HG03060 (cell line): ENCODE data around the gene CSTPP1.
"Not testable (repeated sequence)": the region's sequence is repeated elsewhere in the genome, so short reads cannot be mapped to it uniquely, and the experiment has no call there.

ENCODE experiments used
- ATAC-seq: cut with Tn5 transposase; IDR thresholded peaks from one replicate; pipeline ENCODE4 v1.9.1; 2021; ENCODE audit warnings: low read depth, moderate number of reproducible peaks; ENCODE audit not compliant: unreplicated experiment

CSTPP1 gene

GRCh38 chr11:46984987-46985386, 48.4 kb downstream of the CSTPP1 start:
- no peak for ATAC-seq

- no peak for ATAC-seq
Observed at GRCh38 chr11:46987183-46987582, 50.6 kb downstream of the CSTPP1 start.

DNA sequence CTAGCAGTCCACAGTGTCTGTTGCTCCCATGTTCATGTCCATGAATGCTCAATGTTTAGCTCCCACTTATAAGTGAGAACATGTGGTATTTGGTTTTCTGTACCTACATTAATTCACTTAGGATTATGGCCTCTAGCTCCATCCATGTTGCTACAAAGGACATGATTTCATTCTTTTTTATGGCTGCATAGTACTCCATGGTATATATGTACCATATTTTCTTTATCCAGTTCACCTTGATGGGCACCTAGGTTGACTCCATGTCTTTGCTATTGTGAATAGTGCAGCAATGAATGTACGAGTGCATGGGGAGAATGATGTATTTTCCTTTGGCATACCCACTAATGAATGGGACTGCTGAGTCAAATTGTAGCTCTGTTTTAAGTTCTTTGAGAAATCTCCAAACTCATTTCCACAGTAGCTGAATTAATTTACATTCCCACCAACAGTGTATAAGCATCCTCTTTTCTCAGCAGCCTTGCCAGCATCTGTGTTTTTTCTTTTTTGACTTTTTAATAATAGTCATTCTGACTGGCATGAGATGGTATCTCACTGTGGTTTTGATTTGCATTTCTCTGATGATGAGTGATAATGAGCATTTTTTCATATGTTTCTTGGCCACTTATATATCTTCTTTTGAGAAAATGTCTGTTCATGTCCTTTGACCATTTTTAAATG, 53.4 kb downstream of the CSTPP1 start:
- not testable (repeated sequence) for ATAC-seq

DNA sequence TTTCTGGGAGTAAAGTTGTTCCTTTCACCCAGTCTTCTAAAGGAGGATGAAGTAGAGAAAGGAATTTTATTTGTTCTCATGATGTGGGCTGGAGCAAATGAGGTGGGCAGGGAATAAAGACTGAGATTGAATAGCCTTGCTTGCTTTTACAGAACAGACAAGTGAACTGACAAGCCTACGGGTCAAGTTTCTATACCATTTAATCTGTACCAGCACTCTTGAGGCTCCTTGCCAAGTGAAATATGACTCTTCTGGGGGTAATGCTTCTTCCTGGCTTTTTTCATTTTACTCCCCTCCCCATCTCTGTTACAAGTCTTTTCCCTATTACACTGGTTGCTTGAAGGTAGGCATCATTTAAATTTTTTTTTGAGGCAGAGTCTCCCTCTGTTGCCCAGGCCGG, 54.8 kb downstream of the CSTPP1 start:
- no peak for ATAC-seq

- not testable (repeated sequence) for ATAC-seq
Observed at GRCh38 chr11:46992386-46992785, 55.8 kb downstream of the CSTPP1 start.

GRCh38 chr11:46997796-46998195, 61.2 kb downstream of the CSTPP1 start:
- not testable (repeated sequence) for ATAC-seq

DNA sequence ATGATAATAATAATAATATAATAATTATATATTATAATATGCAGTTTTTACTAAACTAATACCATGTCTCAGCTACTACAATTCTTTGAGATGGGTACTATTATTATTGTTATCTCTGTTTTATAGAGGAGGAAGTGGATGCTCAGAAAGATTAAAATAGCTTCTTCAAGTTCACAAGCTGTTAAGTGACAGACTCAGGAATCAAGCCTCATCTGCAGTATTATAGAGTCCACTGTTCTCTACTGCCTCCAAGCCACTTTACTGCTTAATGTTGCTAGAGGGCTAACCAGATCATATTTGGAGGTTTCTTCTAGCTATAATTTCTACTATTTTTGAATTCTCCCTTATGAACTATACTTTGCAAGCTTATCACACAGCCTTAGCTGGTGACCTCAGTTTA, 62.7 kb downstream of the CSTPP1 start:
- no peak for ATAC-seq

- no peak for ATAC-seq
Observed at GRCh38 chr11:47000033-47000432, 63.5 kb downstream of the CSTPP1 start.

DNA sequence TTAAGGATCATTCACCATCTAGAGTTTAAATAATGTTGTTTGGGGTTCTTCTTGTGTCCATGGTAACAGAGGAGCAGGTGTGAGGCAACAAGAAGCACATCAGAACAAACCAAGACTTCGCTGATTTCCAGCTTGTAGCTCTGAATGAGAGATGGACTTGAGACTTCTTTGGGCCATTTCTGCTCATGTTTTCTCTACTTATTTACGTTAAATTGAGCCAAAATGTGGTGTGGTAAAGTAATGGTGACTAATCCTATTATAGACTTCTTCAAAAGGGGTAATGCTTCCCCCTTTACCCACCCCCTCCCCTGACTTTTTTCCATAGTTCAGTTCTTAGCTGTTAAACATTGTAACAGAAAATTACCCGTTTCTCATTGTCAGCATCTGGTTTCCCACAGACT, 65.2 kb downstream of the CSTPP1 start:
- ATAC-seq: no peak

DNA sequence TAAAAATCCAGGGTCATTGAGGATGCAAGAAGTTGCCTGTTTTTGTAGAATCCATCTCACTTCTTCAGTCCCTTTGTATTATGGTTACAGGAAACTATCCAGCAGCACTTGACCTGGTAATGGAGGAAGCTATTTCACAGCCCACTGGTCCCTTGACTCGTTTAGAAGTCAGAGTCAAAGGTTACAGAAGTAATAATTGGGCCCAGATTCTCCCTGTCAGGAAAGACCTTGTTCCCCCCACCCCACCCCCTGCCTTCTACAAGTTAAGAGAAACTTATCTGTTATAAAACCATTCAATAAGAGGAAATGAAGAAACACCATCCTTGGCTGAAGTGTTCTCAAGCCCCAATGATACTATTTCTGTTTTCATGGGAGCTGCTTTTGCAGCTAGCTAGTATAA, 65.8 kb downstream of the CSTPP1 start:
- ATAC-seq: no peak

DNA sequence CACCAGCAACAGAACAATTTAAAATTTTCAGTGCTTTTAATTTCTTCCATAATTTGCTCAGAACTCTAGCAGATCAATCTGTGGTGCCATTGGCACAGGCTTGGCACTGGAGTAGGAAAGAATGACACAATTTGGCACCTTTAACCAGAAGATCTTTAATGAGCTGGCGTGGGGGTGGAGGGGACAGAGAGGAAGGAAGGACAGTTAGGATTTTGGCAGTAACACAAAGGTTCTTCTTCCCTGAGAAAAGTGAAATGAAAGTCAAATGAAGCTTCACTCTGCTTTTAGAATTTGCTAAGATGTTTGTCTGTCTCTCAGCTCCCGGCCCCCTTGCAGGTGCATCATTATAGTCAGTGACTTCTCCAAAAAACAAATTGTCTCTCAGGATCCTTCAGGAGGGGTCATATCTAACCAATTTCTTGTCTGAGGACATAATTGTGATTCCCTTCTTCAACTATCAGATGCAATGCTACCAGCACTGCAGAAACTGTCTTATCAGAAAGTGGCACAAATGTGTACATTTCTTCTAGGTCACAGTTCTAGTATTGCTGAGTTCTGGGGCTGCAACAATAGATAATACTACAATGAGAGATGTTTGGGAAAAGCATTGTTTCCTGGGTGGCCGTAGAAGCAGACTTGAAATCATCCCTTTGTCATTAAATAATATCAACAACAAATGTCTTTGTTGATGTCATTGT, 66.8 kb downstream of the CSTPP1 start:
- no peak for ATAC-seq

GRCh38 chr11:47004595-47005033, 68.1 kb downstream of the CSTPP1 start:
- ATAC-seq: no peak

- ATAC-seq: no peak
Observed at GRCh38 chr11:47005441-47005840, 68.9 kb downstream of the CSTPP1 start.

DNA sequence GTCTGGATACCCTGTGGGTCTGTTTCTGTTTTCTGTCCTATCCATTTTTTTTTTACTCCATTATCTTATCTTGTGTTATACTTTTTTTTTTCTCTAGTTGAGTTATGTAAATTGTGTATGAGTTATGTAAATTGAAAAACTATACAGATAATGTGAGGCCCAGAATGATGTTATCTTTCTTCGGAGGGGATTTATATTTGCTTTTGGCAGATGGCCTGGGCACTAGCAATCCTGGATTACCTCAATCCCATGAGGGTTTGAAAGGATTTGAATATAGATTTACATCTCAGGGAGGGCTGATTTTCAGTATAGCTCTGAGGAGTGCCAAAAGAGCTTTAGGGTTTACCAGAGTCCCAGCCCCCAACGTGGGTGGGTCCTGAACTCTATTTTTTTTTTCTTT, 71.0 kb downstream of the CSTPP1 start:
- no peak for ATAC-seq

GRCh38 chr11:47010179-47010578, 73.6 kb downstream of the CSTPP1 start:
- no peak for ATAC-seq

DNA sequence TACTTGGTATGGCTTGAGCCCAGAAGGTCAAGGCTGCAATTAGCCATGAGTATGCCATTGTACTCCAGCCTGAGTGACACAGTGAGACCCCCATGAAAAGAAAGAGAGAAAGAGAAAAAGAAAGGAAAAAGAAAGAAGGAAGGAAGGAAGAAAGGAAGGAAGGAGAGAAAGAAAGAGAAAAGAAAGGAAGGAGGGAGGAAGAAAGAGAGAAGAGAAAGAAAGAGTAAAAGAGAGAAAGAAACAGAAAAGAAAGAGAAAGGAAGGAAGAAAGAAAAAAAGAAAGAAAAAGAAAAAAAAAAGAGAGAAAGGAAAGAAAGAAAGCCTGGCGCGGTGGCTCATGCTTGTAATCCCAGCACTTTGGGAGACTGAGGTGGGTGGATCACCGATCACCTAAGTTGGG, 77.5 kb downstream of the CSTPP1 start:
- no peak for ATAC-seq

GRCh38 chr11:47018637-47019036, 82.1 kb downstream of the CSTPP1 start:
- ATAC-seq: no peak

DNA sequence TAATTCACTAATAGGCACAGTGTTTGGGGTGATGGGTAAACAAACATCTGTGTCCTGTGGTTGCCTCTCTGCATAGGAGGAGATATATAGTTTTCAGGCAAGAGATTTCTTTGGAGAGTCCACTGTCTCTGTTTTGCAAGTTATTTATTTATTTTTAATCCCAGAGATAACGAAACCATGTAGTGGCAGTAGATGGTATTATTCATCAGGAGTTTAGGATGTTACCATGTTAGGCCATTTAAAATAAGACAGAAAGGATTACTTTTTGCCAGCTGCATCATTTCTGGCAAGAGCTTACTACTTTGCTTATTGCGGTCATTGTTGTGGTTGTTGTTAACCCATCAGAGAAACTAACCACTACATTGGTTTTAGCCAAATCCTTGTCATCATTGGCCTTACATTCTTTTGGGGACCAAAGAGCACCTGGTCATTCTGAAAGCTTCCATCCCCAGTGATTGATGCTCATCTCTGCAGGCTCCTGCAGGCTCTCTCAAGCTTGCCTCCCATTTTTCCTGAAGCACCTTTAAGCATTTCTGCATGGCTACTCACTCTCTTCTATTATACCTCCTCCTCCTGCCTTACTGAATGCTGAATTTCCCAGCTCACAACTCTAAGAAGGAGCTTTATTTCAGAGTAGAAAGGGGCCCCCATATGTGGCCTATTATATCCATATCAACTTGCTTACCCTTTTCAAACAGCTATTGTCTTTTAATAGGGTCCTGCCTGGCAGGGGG, 84.4 kb downstream of the CSTPP1 start:
- no peak for ATAC-seq

- no peak for ATAC-seq
Observed at GRCh38 chr11:47021527-47021818, 84.9 kb downstream of the CSTPP1 start.

DNA sequence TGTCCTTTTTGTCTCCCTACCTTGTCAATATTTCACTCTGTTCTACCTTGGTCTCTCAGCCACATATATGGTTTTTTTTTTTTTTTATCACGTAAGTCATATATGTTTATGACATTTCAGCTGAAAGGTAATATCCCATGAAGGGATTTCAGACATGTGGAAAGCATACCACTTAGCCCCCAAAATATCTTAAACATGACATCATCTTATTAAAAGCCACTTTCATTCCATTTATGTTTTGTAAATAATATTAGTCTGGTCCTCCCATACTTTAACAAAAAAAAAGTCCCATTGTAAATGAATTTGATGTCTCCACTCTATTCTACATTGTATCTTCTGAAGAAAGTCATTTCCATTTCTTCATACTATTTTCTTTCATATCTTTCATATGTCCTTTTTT, 85.4 kb downstream of the CSTPP1 start:
- ATAC-seq: no peak

GRCh38 chr11:47028195-47029093, 91.9 kb downstream of the CSTPP1 start:
- no peak for ATAC-seq
